Subcutaneous adipose tissue (tissue), 4 donors: Measurements from ENCODE around the gene AHRR. TPM values are rescaled to one million over a fixed set of nuclear protein-coding genes. Genes with fewer than 3 reads are reported as not detected.

Source experiments
- CTCF ChIP-seq: fragments of 450-650 bp; IDR thresholded peaks from one replicate; pipeline ENCODE4 v1.5.1; 2016; ENCODE audit warnings: low read depth, mild to moderate bottlenecking, control low read depth, antibody characterized with exemption, moderate library complexity
- total RNA-seq, 4 donors: library from RNA; depleted of rRNA; stranded (reverse); fragments of >200 nt; gene quantifications; one replicate each; pipeline ENCODE4 v1.1.0, GENCODE V29; 2016

AHRR gene
- total RNA-seq, 4 donors from 2014 or later: 0.34 to 1.1 (median 0.46) TPM

- no peak for TF ChIP-seq CTCF
Measured at GRCh38 chr5:472656-473550, 151.4 kb downstream of the AHRR start.

GRCh38 chr5:473551-474192, 152.2 kb downstream of the AHRR start:
- TF ChIP-seq CTCF: no peak

- TF ChIP-seq CTCF: no peak
Measured at GRCh38 chr5:474840-475661, 153.5 kb downstream of the AHRR start.

- no peak for TF ChIP-seq CTCF
Measured at GRCh38 chr5:475704-476101, 154.2 kb downstream of the AHRR start.

GRCh38 chr5:476102-476813, 154.7 kb downstream of the AHRR start:
- no peak for TF ChIP-seq CTCF

- no peak for TF ChIP-seq CTCF
Measured at GRCh38 chr5:476814-477175, 155.3 kb downstream of the AHRR start.
